NCI-H510A treated with DMSO at 0.1 percent for 48 hours (cell line): ENCODE data around the gene CTRB2.
"Not testable (repeated sequence)": the region's sequence is repeated elsewhere in the genome, so short reads cannot be mapped to it uniquely, and the experiment has no call there.

Experiments used
- DNase-seq: peaks from one replicate; lab custom pipeline; 2025; lab: John Stamatoyannopoulos, UW

Gene CTRB2

DNA sequence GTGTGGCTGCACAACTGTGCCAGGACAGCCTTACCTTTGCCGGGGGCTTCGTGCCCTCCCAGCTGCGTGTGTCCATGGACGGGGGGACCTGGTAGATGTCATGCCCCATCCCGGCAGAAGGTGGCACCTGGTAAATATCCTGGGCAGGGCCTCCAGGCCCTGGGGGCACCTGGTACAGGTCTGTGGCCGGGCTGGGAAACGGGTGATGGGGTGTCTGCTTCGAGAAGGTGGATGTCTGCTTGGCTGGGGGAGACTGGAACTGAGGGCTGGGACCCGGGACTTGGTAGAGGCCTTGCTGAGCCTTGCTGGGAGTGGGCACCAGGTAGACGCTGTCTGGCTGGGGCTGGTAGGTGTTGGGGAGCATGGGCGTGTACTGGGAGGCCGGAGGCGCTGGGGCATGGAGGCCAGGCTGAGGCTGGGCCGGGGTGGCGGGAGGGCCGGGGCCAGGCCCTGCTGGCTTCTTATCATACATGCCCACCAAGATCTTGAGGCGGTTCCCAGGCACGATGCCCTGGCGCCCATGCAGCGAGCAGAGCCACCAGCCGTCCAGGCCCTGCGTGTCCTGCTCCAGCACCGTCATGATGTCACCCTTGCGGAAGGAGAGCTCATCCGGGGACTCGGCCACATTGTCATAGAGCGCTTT is 35.6 kb upstream of the CTRB2 start:
- DNase-seq = not testable (repeated sequence)

DNA sequence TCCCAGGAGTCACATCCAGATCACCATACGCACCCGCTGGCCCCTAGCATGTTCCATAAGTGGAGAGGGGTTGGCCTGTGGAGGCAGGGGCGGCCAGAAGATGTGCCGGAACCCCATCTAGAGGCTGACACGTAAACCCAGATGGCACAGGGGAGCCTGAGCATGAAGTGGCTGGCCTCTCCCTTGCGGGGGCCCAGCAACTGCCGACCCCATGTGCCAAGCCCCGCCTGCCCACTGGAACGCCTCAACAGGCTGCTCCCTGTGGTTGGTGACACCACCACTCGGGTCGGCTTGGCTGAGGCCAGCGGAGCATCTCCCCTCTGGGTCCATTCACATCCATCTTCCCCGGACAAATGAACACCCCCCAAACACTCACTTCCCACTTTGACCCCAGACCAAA is 35.0 kb upstream of the CTRB2 start:
- DNase-seq = no peak

GRCh38 chr16:75241412-75241811 is 34.5 kb upstream of the CTRB2 start:
- DNase-seq = no peak

- not testable (repeated sequence) for DNase-seq
Measured at GRCh38 chr16:75240633-75241032, 33.7 kb upstream of the CTRB2 start.

DNA sequence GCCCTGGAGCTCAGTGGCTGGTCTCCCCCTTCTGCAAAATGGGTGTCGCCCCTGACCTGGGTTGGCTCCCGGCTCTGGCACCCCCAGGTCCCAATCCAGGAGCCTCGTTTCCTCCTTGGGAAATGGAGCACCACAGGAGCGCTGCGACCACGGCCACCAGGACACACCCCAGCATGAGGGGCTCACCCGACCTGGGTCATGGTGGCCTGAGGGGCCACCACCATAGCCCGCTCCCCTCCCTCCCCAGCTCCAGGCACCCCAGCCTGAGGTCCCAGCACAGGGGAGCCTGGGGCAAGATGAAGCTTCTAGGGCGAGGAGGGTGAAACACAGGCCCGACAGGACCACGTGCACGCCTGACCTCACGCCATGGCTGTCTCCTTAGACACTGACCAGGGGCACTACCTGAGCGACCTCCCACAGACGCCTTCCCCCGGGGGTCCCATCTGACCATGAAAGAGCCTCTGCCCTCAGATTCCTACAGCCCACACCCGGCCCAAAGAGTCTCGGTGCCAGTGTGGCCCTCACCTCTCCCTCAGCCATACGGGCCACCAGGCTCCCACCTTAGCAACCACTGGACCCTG is 32.7 kb upstream of the CTRB2 start:
- no peak for DNase-seq

DNA sequence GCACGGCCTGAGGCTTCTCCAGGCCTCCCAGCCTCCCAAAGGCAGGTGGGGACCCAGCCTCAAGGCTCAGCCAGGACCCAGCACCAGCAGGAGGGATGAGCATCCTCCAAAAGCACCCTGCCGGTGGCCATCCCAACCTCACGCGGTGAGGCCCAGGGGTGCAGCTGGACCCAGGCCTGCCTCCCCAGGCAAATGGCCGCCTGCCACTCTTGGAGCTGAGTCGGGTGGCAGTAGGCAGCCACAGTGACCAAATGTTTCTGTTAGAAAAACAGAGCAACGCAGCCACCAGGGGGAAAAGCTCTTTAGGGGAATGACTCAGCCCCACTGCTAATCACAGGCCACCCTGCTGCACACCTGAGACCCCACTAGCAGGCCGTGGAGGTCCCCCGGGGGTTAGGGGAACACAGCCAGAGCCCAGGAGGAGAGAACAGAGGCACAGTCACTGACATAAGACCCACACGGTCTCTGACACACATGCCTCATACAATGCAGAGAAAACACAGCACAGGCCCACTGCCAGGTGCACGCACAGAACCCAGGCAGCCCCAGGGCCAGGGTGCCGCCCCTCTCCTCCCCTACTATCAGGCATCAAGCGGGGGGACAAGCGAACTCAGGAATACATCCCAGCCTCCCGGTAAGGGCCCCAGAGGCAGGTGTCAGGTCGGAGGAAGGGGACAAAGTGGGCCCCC is 32.0 kb upstream of the CTRB2 start:
- no peak for DNase-seq

GRCh38 chr16:75238132-75238852 is 31.3 kb upstream of the CTRB2 start:
- no peak for DNase-seq

- DNase-seq = no peak
Measured at GRCh38 chr16:75237398-75238131, 30.6 kb upstream of the CTRB2 start.

DNA sequence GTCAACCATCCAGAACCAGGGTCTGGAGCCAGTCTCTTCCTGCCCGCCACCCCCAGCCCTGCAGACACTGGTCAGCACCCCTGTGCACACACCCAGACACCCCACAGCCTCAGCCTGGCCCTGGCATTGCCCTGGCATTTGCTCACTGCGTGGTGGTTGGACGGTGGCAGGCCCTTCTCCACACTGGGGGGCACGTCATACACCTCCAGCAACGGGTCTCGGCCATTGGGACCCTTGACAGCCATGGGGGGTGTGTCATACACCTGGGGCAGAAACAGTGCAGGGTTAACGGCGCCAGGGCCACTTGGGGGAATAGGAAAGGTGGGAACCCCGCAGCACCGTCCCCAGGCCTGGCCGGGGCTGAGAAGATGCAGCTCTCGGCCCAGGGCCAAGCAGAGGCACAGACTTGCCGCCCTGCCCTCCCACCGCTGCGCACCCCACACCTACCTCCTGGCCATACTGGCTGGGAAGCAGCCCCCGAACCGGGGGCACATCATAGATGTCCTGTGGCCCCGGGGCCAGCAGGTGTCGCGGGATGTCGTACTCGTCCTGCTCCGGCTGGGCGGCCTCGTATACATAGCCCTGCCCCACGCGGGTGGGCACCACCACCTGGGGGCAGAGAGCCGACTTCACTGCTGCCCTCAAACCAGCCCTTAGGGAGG is 29.9 kb upstream of the CTRB2 start:
- DNase-seq = no peak

DNA sequence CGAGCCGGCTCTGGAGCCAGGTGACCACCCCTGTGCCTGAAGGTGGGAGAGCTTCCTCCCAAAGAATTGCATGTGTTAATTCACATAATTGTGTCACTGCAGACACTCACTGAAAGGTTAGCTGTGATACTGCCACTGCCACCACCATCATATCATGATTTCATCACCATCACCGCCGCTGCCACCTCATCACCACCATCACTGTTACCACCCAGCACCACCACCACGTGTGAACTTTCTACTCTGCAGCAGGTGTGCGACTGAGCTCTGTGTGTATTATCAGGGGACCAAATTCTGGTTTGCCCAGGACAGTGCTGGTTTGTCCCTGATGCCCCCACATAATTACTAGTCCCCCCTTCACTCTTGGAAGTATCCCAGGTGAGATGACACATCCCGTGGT is 29.3 kb upstream of the CTRB2 start:
- no peak for DNase-seq

- DNase-seq = no peak
Measured at GRCh38 chr16:75235721-75236193, 28.8 kb upstream of the CTRB2 start.

DNA sequence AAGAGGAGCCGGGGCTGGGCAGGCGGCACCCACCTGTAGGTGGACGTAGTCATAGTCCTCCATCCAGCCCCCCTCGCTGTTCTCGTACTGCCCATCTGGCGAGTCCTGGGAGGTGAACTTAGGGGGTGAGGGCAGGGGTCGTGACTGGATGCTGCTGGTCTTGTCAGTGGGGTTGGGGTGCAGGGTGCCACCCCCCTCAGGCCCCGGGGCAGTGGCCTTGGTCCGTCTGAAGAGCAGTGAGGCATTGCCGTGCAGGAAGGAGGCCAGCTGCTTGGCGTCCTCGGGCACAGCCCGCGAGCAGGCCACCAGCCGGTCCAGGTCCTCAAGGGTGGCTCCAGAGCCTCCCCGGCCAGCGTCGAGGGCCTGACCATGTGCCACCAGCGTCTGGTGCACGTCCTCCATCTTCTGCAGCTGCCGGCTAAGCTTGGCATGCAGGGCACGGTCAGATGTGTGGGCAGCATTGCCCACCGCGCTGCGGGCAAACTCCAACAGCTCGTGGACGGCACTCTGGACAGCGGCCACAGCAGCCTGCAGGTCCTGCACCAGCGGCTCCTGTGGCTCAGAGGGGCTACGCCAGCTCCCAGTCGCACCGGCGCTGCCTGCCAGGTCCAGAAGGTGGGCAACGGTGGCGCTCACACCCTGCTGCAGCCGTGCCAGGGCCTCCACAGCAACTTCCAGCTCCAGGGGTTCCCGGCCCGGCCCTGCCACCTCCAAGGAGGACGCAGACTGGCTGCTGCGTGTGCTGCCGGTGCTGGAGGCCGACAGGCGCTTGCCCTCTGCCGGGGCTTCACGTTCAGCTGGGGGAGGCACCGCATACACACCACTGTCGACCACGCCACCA is 28.1 kb upstream of the CTRB2 start:
- DNase-seq = no peak

- no peak for DNase-seq
Measured at GRCh38 chr16:75233611-75233938, 26.6 kb upstream of the CTRB2 start.

DNA sequence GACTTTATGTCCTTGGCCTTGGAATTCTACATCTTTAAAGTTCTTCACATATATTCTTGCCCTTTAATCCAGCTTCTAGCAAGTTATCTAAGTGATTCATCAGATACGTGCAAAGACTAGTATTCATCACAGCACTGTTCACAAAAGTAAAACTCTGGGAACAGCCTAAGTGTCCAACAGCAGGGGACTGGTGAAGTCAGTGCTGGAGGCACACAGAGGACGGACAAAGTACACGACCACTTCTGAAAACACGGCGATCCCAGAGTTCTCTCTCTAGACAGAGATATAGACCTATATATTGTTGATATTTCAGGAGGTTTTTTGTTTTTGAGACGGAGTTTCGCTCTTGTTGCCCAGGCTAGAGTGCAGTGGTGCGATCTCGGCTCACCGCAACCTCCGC is 24.6 kb upstream of the CTRB2 start:
- DNase-seq = no peak

DNA sequence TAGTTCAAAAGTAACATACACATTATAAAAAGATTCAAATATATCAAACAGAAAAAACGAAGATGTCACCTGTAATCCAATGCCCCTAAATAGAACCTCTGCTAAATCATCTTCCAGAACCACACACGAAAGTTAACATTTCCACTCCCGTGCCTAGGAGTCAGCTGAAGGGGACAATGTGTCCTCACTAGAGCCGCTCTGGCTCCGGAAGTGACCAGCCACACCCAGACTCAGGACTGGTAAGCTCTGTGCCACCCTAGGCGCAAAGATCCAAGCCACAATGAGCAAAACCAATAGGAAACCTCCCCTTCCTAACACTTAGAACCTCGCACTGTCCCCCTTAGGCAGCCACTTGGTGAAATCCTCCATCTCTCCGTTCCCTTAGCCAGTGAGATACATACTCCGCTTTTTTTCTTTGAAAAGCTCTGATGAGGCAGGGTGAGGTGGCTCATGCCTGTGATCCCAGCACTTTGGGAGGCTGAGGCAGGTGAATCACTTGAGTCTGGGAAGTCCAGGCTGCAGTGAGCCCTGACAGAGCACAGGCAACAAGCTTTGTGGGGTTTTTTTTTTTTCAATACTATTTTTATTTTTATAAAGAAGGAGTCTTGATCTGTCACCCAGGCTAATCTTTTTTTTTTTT is 23.6 kb upstream of the CTRB2 start:
- DNase-seq = no peak

- no peak for DNase-seq
Measured at GRCh38 chr16:75229172-75230031, 22.4 kb upstream of the CTRB2 start.

DNA sequence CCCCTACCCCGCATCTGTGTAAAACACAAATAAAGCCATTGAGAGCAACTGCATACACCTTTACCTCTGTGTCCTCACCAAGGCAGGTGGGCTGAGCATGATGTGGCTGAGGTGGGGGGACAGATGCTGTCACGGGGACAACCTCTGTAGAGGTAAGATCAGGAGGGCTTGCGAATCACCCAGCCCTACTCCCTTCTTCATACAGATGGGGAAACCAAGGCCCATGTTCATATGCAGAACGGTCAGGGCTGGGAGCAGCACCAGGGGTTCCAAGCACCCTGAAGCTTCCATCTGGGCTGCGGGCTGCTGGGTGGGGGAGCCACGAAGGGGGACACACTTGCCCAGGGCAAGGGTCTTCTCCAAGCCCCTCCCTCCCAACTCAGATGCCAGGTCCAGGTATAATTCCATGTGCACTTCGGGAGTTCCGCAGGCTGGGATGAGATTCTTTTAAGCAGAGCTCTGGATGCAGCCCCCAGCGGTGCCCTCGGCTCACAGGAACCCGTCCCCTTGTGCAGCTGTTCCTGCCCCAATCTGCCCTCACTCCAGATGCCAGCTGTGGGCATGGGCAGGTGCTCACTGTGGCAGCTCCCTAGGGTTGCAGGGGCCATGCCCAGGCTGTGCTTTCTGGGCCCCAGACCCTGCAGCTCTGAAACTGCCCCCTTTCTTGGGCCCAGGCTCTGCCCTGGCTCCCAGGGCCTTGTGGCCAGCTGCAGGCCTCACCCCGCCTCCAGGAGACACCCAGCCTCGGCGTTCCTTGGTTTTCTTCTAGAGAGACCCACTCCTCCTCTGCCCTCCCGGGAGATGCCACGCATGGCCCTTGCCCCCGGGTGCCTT is 21.4 kb upstream of the CTRB2 start:
- DNase-seq = no peak

- DNase-seq = no peak
Measured at GRCh38 chr16:75227361-75228142, 20.6 kb upstream of the CTRB2 start.
